ENCODE measurements around the gene PPFIBP1. TPM values are rescaled to one million over a fixed set of nuclear protein-coding genes. Genes with fewer than 3 reads are reported as not detected.

The PPFIBP1 gene
- total RNA-seq, 4 donors from 2014 or later = 135 to 199 (median 167) TPM

DNA sequence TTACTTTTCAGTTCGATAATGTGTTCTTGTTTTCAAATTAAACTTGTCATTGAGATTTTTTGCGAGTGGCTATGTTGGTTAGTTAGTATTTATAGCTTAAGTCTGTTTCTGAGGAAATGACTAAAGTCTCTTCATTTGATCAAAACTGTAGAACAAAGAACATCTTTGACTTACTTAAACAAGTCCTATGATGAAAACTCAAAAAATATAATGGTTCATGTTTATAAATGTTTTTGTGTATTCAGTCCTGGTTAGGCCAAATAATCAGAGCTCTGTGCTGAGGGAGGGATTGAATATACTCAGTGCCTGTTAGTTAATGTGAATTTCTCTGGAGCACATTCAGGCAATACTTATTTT, 51.7 kb downstream of the PPFIBP1 start:
- WGBS, 2 donors = 77 to 79% methylated on average over 2 of the region's 2 CpGs
- H3K9me3 ChIP-seq = no peaks in the 10 kb centered on the region
- no peak overlapping the region for H3K4me3 ChIP-seq (replicated peaks in 1 of 3)
- no peak for DNase-seq
- peak overlapping the region in 2 of 3 donors; percentile 13 to 28 for H3K27ac ChIP-seq
- H3K27me3 ChIP-seq = no peaks in the 10 kb centered on the region
- no peaks in the 10 kb centered on the region for H3K36me3 ChIP-seq
- intact Hi-C loops (cut with DNase I) = no loop called here
- TF ChIP-seq POLR2A (IDR thresholded peaks at IDR 0.05) = no peak
- TF ChIP-seq CTCF (IDR thresholded peaks at IDR 0.05) = no peak
- peaks cover 27 to 40% of the 10 kb centered on the region in 2 donors for H3K4me1 ChIP-seq

DNA sequence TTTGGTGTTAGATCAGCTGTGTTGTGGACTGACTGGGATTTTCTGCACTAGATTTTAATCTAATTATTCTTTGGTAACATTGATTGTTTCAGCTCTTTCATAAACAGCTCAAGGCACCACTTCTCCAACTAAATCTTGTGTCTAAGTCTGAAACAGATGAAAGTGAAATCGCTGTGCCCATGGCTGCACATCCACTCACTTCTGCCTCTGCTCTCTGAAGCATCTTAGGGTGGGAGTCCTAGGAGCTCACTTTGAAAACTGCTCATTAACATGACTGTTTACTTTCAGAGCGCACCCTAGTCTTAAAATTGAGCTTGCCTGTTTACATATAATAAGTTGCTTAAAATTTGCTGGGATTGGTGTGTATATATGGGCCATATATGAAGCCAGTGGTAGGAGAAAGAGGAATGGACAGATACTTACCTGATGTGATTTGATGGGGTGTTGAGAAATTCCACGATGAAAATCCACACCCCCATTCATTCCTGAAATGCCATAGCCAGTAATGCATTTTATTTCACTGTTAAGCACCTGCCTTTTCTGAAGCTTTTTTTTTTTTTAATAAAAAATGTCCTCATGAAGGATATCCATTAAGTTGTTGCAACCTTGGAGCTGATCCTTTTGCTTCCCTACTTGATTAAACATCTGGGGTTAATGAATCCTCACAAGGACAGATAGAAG, 52.8 kb downstream of the PPFIBP1 start:
- Histone ChIP-seq H3K9me3 (no peaks in the 10 kb centered on the region), H3K27me3 (no peaks in the 10 kb centered on the region), H3K27ac (peak overlapping the region in 2 of 3 donors; percentile 17 to 41), H3K4me1 (peaks cover 27 to 43% of the 10 kb centered on the region in 2 donors), H3K4me3 (replicated peaks in 1 of 3) (no peak overlapping the region), H3K36me3 (no peaks in the 10 kb centered on the region)
- DNase-seq = no peak
- 65 to 74% methylated on average over 3 of the region's 3 CpGs for WGBS, 2 donors
- intact Hi-C loops (cut with DNase I) = no loop called here
- TF ChIP-seq POLR2A (IDR thresholded peaks at IDR 0.05) (no peak), CTCF (IDR thresholded peaks at IDR 0.05) (no peak)

- TF ChIP-seq CTCF (IDR thresholded peaks at IDR 0.05) (no peak), POLR2A (IDR thresholded peaks at IDR 0.05) (no peak)
- Histone ChIP-seq H3K36me3 (no peaks in the 10 kb centered on the region), H3K9me3 (no peaks in the 10 kb centered on the region), H3K4me1 (peaks cover 22 to 43% of the 10 kb centered on the region in 2 donors), H3K4me3 (replicated peaks in 1 of 3) (no peak overlapping the region), H3K27ac (peak overlapping the region in 1 of 3 donors; percentile 41), H3K27me3 (no peaks in the 10 kb centered on the region)
- 85 to 88% methylated on average over 4 of the region's 4 CpGs for WGBS, 2 donors
- intact Hi-C loops (cut with DNase I) = no loop called here
- no peak for DNase-seq
Observed at GRCh38 chr12:27577688-27578087, 53.7 kb downstream of the PPFIBP1 start.

DNA sequence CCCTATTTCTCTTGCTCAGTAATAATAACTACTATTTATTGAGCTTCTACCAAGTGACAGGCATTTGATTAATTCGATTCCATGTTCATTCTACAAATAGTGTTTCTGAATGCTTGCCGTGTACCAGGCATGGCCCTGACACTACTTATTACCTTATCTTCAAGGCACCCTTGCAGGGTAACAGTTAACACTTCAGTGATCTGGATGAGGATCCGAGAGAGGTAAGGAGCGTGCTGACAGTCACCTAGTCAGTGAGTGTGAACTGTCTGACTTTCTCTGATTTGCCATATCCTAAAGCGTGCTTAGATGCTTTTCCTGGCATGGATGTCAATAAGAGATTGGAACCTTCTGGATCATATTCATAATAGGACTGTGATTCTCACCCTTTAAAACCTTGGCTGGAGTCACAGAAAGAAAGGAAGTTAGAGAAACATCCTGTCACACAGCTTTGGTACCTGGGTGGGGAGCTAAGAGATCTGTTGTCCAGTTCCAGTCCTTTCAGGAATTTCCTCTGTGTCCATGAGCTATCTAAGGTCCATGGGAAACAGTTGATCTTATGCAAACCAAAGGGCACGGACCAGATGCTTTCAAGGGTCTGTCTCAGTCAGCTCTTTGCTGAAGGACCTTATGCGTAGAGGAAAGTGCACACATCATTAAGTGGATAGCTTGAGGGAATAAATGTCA, 54.8 kb downstream of the PPFIBP1 start:
- Histone ChIP-seq H3K4me3 (replicated peaks in 1 of 3) (no peak overlapping the region), H3K27me3 (no peaks in the 10 kb centered on the region), H3K36me3 (no peaks in the 10 kb centered on the region), H3K4me1 (peaks cover 24 to 49% of the 10 kb centered on the region in 2 donors), H3K9me3 (no peaks in the 10 kb centered on the region), H3K27ac (peak overlapping the region in 2 of 3 donors; percentile 18 to 44)
- TF ChIP-seq CTCF (IDR thresholded peaks at IDR 0.05) (no peak), POLR2A (IDR thresholded peaks at IDR 0.05) (peak in 1 of 2 donors; percentile 3)
- 86 to 88% methylated on average over 7 of the region's 7 CpGs for WGBS, 2 donors
- no peak for DNase-seq
- intact Hi-C loops (cut with DNase I) = no loop called here
